ENCODE measurements around the gene KIR3DL3. TPM values are rescaled to one million over a fixed set of nuclear protein-coding genes. Genes with fewer than 3 reads are reported as not detected.
"Not testable (repeated sequence)": the region's sequence is repeated elsewhere in the genome, so short reads cannot be mapped to it uniquely, and the experiment has no call there.

The KIR3DL3 gene
- total RNA-seq = not detected

GRCh38 chr19:54724142-54724541 lies at the start of gene KIR3DL3:
TSS of gene KIR3DL3 (plus strand) at chr19:54724442. CDS start at chr19:54724497, 55 bp downstream.
- intact Hi-C loops (cut with DNase I) = no loop called here
- no peak for ATAC-seq
- no peak for DNase-seq (ENCODE audit: low spot score)

DNA sequence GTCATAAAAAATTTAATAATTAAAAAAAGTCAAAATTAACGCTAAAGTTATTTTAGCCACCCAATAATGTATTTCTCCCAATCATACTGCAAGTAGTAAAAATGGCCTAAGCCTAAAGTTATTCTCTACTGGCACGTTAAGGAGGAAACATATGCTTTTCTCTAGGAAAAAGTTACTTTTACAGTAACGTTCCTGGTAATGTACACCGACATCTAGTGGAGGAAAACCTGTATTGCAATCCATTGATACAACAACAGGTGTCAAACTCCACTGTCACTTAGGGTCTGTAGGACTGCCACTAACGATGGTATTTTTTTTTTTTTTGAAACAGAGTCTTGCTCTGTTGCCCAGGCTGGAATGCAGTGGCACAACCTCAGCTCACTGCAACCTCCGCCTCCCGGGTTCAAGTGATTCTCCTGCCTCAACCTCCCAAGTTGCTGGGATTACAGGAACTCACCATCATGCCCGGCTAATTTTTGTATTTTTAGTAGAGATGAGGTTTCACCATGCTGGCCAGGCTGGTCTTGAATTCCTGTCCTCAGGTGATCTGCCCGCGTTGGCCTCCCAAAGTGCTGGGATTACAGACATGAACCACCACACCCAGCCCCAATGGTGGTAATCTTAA lies 47.9 kb upstream of the KIR3DL3 start:
- intact Hi-C loops (cut with DNase I); ATAC-seq; DNase-seq (ENCODE audit: low spot score): not testable (repeated sequence)

- no peak for ATAC-seq
- intact Hi-C loops (cut with DNase I) = no loop called here
- no peak for DNase-seq (ENCODE audit: low spot score)
These were observed 47.0 kb upstream of the KIR3DL3 start for GRCh38 chr19:54677217-54677616.

DNA sequence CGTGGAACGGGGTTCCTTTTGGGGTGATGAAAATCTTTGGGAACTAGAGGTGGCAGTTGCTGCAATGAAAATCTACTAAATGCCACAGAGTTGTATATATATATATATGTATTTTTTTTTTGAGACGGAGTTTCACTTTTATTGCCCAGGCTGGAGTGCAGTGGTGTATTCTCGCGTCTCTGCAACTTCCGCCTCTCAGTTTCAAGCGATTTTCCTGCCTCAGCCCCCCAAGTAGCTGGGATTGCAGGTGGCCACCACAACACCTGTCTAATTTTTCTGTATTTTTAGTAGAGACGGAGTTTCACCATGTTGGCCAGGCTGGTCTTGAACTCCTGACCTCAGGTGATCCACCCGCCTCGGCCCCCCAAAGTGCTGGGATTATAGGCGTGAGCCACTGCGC lies 42.6 kb upstream of the KIR3DL3 start:
- intact Hi-C loops (cut with DNase I); ATAC-seq; DNase-seq (ENCODE audit: low spot score): not testable (repeated sequence)

DNA sequence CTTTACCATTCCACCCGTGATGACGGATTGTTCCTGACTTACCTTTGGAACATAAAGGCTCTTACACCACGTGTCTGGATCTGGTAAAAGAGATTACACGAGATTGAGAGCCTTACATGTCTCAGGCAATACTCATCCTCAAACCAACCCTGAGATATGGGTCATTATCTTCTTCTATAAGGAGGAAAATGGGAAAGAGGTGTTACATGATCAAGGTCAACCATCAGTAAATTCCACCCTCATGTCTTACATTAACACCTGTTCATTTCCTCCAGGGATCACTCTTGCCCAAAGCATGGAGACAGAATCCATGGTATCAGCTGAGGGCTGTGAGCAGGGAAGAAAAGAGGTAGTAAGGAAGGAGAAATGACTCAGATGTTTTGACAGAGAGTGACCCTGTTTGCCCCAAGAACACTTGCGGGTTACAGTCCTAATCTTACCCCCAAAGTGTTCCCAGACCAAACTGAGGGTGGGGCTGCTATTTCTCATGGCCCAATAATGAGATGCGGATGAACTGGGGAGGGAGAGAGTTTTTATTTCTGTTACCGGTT lies 41.9 kb upstream of the KIR3DL3 start:
- DNase-seq (ENCODE audit: low spot score) = no peak
- intact Hi-C loops (cut with DNase I) = no loop called here
- no peak for ATAC-seq

DNA sequence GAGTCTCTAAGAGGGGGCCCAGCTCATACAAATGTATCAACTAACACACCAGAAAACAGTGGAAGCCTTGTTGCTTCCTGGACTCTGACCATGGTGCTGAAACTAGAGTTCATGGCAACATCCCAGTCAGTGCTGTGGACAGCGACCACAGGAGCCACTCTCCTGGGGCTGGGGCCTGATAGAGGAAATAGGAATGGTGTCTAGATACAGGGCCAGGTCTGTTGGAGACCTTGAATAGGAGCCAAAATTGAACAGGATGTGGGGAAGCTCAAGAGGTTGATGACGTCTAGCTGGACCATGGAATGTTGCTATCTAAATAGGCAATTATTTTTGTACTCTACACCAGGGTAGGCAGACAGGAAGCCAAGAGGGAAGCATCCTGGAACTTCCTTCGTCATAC lies 39.7 kb upstream of the KIR3DL3 start:
- DNase-seq (ENCODE audit: low spot score) (no peak), ATAC-seq (no peak)
- intact Hi-C loops (cut with DNase I) = no loop called here

GRCh38 chr19:54691582-54692297 lies 32.5 kb upstream of the KIR3DL3 start:
- DNase-seq (ENCODE audit: low spot score) (no peak), ATAC-seq (no peak)
- intact Hi-C loops (cut with DNase I) = no loop called here

- ATAC-seq = no peak
- intact Hi-C loops (cut with DNase I) = no loop called here
- DNase-seq (ENCODE audit: low spot score) = no peak
These were observed 32.0 kb upstream of the KIR3DL3 start for GRCh38 chr19:54692298-54692615.

GRCh38 chr19:54694648-54695047 lies 29.6 kb upstream of the KIR3DL3 start:
- no peak for DNase-seq (ENCODE audit: low spot score)
- no peak for ATAC-seq
- intact Hi-C loops (cut with DNase I) = no loop called here

GRCh38 chr19:54696117-54696548 lies 28.1 kb upstream of the KIR3DL3 start:
- intact Hi-C loops (cut with DNase I) = no loop called here
- DNase-seq (ENCODE audit: low spot score) = no peak
- ATAC-seq = no peak

GRCh38 chr19:54696766-54697165 lies 27.5 kb upstream of the KIR3DL3 start:
- ATAC-seq (no peak), DNase-seq (ENCODE audit: low spot score) (no peak)
- intact Hi-C loops (cut with DNase I) = no loop called here

- intact Hi-C loops (cut with DNase I); DNase-seq (ENCODE audit: low spot score); ATAC-seq: not testable (repeated sequence)
These were observed 26.5 kb upstream of the KIR3DL3 start for GRCh38 chr19:54697716-54698115.

GRCh38 chr19:54704928-54705327 lies 19.3 kb upstream of the KIR3DL3 start:
- ATAC-seq (no peak), DNase-seq (ENCODE audit: low spot score) (no peak)
- intact Hi-C loops (cut with DNase I) = no loop called here

DNA sequence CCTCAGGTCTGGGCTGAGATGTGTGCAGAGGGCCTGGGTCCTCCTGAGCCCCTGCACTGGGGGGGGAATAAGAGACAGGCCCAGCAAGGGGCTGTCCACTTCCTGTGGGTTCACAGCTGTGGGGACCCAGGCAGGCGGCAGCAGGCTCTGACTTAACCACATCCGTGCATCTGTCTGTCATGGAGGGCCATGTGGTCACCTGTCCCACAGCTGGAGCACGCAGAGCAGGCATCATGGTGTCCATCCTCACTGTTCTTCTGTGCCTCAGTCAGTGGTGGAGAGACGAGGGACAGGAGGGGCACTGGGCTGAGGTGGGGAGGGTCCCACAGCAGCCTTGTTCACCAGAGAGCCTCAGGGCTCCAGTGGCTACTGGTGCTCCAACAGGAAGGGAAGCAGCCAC lies 16.3 kb upstream of the KIR3DL3 start:
- DNase-seq (ENCODE audit: low spot score) = no peak

GRCh38 chr19:54708781-54709180 lies 15.5 kb upstream of the KIR3DL3 start:
- ATAC-seq = no peak
- intact Hi-C loops (cut with DNase I) = no loop called here
- no peak for DNase-seq (ENCODE audit: low spot score)

More for the DNA sequence above, 16.3 kb upstream of the KIR3DL3 start:
- intact Hi-C loops (cut with DNase I) = no loop called here
- ATAC-seq = no peak

- ATAC-seq (no peak), DNase-seq (ENCODE audit: low spot score) (no peak)
- intact Hi-C loops (cut with DNase I) = no loop called here
These were observed 14.9 kb upstream of the KIR3DL3 start for GRCh38 chr19:54709212-54709948.

DNA sequence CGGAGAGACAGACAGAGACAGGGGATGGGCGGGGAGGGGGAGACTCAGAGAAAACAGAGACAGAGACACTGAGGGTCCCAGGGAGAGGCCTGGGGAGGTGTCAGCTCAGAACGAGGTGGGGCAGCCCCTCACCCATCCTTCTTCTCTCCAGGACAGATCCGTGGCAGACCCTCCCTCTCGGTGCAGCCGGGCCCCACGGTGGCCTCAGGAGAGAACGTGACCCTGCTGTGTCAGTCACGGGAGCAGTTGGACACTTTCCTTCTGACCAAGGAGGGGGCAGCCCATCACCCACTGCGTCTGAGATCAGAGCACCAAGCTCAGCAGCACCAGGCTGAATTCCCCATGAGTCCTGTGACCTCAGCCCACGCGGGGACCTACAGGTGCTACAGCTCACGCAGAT lies 14.3 kb upstream of the KIR3DL3 start:
- DNase-seq (ENCODE audit: low spot score); intact Hi-C loops (cut with DNase I); ATAC-seq: not testable (repeated sequence)

- ATAC-seq (no peak), DNase-seq (ENCODE audit: low spot score) (no peak)
- intact Hi-C loops (cut with DNase I) = no loop called here
These were observed 402 bp downstream of the KIR3DL3 start for GRCh38 chr19:54724644-54725043.

DNA sequence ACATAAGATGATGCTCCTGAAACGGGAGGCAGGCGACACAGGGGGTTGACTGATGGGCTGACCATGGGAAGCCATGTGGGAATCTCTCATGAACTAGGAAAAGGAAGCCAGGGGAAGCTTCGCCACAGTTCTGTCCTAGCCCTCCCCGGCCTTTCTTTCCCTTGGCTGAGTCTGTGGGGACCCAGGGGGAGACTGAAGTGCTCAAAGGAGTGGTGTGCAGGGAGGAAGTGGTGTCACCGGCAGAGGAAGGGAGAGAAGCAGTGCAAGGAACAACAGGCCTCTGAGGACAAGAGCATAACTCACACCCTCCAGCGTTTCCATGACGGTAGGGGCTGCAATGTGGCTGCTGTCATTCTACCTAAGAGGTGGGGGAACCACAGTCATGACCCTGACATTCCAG lies 1.1 kb downstream of the KIR3DL3 start:
- ATAC-seq (no peak), DNase-seq (ENCODE audit: low spot score) (no peak)
- intact Hi-C loops (cut with DNase I) = no loop called here

DNA sequence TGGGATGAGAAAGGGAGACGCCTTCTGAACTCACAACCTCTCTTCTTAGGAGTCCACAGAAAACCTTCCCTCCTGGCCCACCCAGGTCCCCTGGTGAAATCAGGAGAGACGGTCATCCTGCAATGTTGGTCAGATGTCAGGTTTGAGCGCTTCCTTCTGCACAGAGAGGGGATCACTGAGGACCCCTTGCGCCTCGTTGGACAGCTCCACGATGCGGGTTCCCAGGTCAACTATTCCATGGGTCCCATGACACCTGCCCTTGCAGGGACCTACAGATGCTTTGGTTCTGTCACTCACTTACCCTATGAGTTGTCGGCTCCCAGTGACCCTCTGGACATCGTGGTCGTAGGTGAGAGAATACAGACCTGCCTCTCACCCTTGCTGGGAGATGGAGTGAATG lies 3.3 kb downstream of the KIR3DL3 start:
- intact Hi-C loops (cut with DNase I) = no loop called here
- no peak for ATAC-seq
- no peak for DNase-seq (ENCODE audit: low spot score)

All from sciatic nerve (tissue), 2 donors.